Esophagus muscularis mucosa (tissue), 4 donors: Measurements from ENCODE around the gene HGS. TPM values are rescaled to one million over a fixed set of nuclear protein-coding genes. Genes with fewer than 3 reads are reported as not detected.

Experiments used
- DNase-seq: peaks from one replicate; pipeline ENCODE4 v3.0.0-alpha.2; 2017; ENCODE audit errors: extremely low spot score
- H3K27ac ChIP-seq, 4 donors: fragments of 200-600 bp; sonication (generic); replicated peaks in 1 of 4; 1 replicate in 3 of 4; 2 replicates in 1 of 4; pipeline ENCODE4 v1.5.1; 2016 to 2019; ENCODE audit warnings: mild to moderate bottlenecking in 1 of 4
- H3K27me3 ChIP-seq, 4 donors: fragments of 200-600 bp; sonication (generic); one replicate each; pipeline versions ENCODE4 v1.5.1 to v1.6.0; 2016 to 2019
- H3K36me3 ChIP-seq, 4 donors: fragments of 200-600 bp; sonication (generic); one replicate each; pipeline ENCODE4 v1.5.1; 2016 to 2019
- H3K4me1 ChIP-seq, 4 donors: fragments of 200-600 bp; sonication (generic); one replicate each; pipeline ENCODE4 v1.5.1; 2016 to 2019
- H3K4me3 ChIP-seq, 4 donors: fragments of 200-600 bp; sonication (generic); 1 replicate in 2 of 4; 2 replicates in 2 of 4; pipeline ENCODE4 v1.5.1; 2016 to 2019; ENCODE audit warnings: mild to moderate bottlenecking in 4 of 4, moderate library complexity in 1 of 4
- H3K9me3 ChIP-seq, 4 donors: fragments of 200-600 bp; sonication (generic); 1 replicate in 3 of 4; 2 replicates in 1 of 4; pipeline ENCODE4 v1.5.1; 2016 to 2019
- EP300 ChIP-seq: sonication (generic); formaldehyde crosslinking; IDR thresholded peaks from one replicate; pipeline ENCODE4 v1.6.1; 2017; ENCODE audit warnings: antibody characterized with exemption
- POLR2A ChIP-seq: fragments of 450-650 bp; IDR thresholded peaks from one replicate; pipeline ENCODE4 v1.6.1; 2017; ENCODE audit warnings: antibody characterized with exemption, moderate library complexity, mild to moderate bottlenecking, low read depth
- POLR2AphosphoS5 ChIP-seq, 2 donors: sonication (generic); formaldehyde crosslinking; IDR thresholded peaks; one replicate each; pipeline ENCODE4 v1.6.1; 2017; ENCODE audit warnings: antibody characterized with exemption in 2 of 2
- WGBS: methylation state at CpG from one replicate; pipeline ENCODE4 v1.1.5; 2018; 5-methylcytosine and 5-hydroxymethylcytosine counted together
- intact Hi-C: fragments of 100-400 bp; cut with DNase I; formaldehyde crosslinking; loops from one replicate; pipeline ENCODE4 v1.15.1; 2023
- total RNA-seq, 4 donors: library from RNA; depleted of rRNA; stranded (reverse); fragments of >200 nt; gene quantifications; one replicate each; pipeline versions ENCODE4 v1.1.0 to v1.2.1, GENCODE V29; 2016
- TF ChIP-seq, protein P1 (sequence below), 3 experiments: fragments of 200-600 bp in 2 of 3; fragments of 450-650 bp in 1 of 3; sonication (generic) in 2 of 3; IDR thresholded peaks; one replicate each; pipeline ENCODE4 v1.5.1; 2017 to 2019; ENCODE audit warnings: antibody characterized with exemption in 3 of 3, mild to moderate bottlenecking in 2 of 3, moderate library complexity in 1 of 3

Gene HGS
- total RNA-seq, 4 donors from 2014 or later = 47.8 to 99.1 (median 65.5) TPM

DNA sequence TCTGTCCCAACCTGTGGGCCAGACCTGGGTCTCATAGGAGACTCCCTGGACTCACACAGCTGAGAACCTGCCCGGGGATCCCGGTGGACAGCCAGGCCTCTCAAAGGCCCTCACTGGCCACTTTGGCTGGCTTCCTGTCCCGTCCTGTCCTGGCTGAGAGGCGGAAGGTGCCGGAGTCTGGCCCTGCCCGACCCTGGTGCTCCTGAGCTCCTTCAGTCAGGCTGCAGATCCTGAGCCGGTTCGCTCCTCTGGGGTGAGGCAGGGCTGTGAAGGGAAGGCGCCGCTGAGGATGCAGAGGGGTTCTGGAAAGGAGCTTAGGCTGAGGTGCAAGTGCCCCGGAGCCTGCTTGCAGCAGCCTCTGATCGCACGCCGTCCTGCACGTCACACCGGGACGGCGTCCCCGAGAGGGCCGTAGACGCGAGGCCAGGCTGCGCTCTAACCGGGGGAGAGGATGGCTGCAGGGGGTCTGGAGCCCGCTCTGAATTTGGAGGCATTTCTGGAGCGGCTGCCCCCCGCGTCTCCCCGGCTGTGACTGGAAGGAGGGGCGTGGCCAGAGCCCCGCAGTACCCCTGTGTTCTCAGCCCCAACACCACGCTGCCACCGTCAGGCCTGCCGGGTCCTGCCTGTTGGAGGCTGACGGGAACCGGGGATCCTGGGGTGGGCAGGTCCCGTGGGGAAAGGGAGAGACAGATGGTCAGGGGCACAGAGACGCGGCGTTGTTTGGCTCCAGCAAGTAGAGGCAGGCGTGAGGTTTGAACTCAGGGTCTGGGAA is 4.1 kb downstream of the HGS start:
- no peak for DNase-seq
- H3K9me3 ChIP-seq = no peaks in the 10 kb centered on the region
- 90% methylated on average over 41 of the region's 41 CpGs for WGBS
- H3K36me3 ChIP-seq = peaks cover 54 to 79% (median 76%) of the 10 kb centered on the region in 4 donors
- TF ChIP-seq POLR2A = no peak
- no peak overlapping the region for H3K4me3 ChIP-seq
- intact Hi-C loops = no loop called here
- no peak overlapping the region for H3K27ac ChIP-seq
- peaks cover 15 to 30% (median 24%) of the 10 kb centered on the region in 4 donors for H3K4me1 ChIP-seq
- no peaks in the 10 kb centered on the region for H3K27me3 ChIP-seq

DNA sequence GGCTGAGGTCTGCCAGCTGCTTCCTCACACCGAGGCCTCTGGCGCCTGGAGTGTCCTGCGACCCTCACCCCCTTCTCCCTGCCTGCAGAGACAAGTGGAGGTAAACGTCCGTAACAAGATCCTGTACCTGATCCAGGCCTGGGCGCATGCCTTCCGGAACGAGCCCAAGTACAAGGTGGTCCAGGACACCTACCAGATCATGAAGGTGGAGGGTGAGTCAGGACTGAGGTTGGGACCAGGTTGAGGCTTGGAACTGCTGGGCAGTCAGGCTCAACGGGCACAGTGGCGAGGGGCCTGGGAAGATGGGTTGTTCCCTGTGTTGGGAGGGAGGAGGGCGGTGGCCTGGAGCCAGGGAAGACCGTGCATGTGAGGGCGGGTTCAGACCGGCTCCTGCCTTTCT is 4.8 kb downstream of the HGS start:
- no peak for DNase-seq
- Histone ChIP-seq H3K9me3 (no peaks in the 10 kb centered on the region), H3K4me3 (no peak overlapping the region), H3K4me1 (peaks cover 15 to 27% (median 22%) of the 10 kb centered on the region in 4 donors), H3K27ac (no peak overlapping the region), H3K36me3 (peaks cover 59 to 86% (median 82%) of the 10 kb centered on the region in 4 donors), H3K27me3 (no peaks in the 10 kb centered on the region)
- 78% methylated on average over 9 of the region's 14 CpGs for WGBS
- no peak for TF ChIP-seq POLR2AphosphoS5 (IDR thresholded peaks at IDR 0.05)
- no peak for TF ChIP-seq EP300
- TF ChIP-seq, protein P1, sequence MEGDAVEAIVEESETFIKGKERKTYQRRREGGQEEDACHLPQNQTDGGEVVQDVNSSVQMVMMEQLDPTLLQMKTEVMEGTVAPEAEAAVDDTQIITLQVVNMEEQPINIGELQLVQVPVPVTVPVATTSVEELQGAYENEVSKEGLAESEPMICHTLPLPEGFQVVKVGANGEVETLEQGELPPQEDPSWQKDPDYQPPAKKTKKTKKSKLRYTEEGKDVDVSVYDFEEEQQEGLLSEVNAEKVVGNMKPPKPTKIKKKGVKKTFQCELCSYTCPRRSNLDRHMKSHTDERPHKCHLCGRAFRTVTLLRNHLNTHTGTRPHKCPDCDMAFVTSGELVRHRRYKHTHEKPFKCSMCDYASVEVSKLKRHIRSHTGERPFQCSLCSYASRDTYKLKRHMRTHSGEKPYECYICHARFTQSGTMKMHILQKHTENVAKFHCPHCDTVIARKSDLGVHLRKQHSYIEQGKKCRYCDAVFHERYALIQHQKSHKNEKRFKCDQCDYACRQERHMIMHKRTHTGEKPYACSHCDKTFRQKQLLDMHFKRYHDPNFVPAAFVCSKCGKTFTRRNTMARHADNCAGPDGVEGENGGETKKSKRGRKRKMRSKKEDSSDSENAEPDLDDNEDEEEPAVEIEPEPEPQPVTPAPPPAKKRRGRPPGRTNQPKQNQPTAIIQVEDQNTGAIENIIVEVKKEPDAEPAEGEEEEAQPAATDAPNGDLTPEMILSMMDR (IDR thresholded peaks at IDR 0.05) = no peak
- TF ChIP-seq POLR2A = no peak
- intact Hi-C loops = no loop called here

DNA sequence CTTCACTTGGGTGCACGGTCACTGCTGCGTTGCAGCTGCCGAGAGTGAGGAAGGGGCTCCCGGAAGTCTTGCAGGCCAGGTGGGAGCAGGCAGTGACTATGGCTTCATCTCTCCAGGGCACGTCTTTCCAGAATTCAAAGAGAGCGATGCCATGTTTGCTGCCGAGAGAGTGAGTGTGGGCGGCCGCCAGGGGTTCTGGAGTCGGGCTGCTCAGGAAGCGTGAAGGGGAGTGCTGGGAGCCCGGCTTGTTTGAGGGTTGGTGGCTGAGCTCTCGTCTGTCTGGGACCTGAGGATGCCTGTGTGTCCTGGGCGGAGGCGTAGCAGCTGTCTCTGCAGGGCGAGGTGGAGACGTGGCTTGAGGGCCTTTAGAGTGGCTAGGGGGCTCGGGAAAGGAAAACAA is 6.3 kb downstream of the HGS start:
- Histone ChIP-seq H3K9me3 (no peaks in the 10 kb centered on the region), H3K36me3 (peaks cover 74 to 100% (median 97%) of the 10 kb centered on the region in 4 donors), H3K4me1 (peaks cover 8 to 18% (median 13%) of the 10 kb centered on the region in 4 donors), H3K27me3 (no peaks in the 10 kb centered on the region), H3K4me3 (no peak overlapping the region), H3K27ac (no peak overlapping the region)
- no peak for TF ChIP-seq POLR2A
- no peak for TF ChIP-seq POLR2AphosphoS5 (IDR thresholded peaks at IDR 0.05)
- no peak for TF ChIP-seq EP300
- TF ChIP-seq, protein P1 (IDR thresholded peaks at IDR 0.05) = no peak
- intact Hi-C loops = no loop called here
- no peak for DNase-seq
- WGBS = 90% methylated on average over 18 of the region's 18 CpGs

DNA sequence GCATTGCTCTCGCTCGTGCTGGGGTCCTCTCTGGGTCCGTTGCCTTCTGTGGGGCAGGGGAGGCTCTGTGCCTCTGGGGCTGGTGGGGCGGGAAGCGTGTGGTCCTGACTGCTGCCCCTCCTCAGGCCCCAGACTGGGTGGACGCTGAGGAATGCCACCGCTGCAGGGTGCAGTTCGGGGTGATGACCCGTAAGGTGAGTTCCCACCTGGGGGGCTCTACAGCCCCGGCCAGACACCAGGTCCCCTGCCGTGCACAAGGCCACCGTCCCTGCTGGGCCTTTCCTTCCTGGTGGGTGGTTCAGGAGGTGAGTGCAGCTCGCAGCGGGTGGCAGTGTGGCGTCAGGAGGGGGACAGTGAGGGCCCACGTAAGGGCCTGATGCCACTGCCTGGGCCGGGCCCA is 6.7 kb downstream of the HGS start:
- WGBS = 84% methylated on average over 7 of the region's 17 CpGs
- intact Hi-C loops = no loop called here
- DNase-seq = no peak
- Histone ChIP-seq H3K36me3 (peaks cover 78 to 100% (median 100%) of the 10 kb centered on the region in 4 donors), H3K27me3 (no peaks in the 10 kb centered on the region), H3K4me1 (peaks cover 3 to 13% (median 8%) of the 10 kb centered on the region in 4 donors), H3K9me3 (no peaks in the 10 kb centered on the region), H3K4me3 (no peak overlapping the region), H3K27ac (no peak overlapping the region)
- TF ChIP-seq POLR2AphosphoS5 (IDR thresholded peaks at IDR 0.05) = no peak
- TF ChIP-seq EP300 = no peak
- TF ChIP-seq, protein P1 (IDR thresholded peaks at IDR 0.05) = no peak
- no peak for TF ChIP-seq POLR2A

DNA sequence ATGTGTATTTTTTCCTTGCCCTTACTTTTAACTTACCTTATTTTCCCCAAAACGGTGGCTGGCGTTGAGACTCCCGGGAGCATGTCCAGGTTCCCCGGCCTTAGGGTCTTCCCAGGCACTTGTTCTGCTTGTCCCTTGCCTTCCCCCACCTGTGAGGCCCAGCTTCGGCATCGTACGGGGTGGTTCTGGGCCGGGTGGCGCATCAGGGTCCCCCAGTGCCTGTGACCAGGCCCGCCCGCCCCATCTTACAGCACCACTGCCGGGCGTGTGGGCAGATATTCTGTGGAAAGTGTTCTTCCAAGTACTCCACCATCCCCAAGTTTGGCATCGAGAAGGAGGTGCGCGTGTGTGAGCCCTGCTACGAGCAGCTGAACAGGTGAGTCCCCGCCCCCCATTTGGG is 7.4 kb downstream of the HGS start:
- Histone ChIP-seq H3K27me3 (no peaks in the 10 kb centered on the region), H3K36me3 (peaks cover 84 to 100% (median 100%) of the 10 kb centered on the region in 4 donors), H3K4me3 (no peak overlapping the region), H3K9me3 (no peaks in the 10 kb centered on the region), H3K4me1 (peaks cover 0 to 6% (median 2%) of the 10 kb centered on the region in 4 donors), H3K27ac (no peak overlapping the region)
- no peak for TF ChIP-seq POLR2A
- TF ChIP-seq EP300 = no peak
- TF ChIP-seq POLR2AphosphoS5 (IDR thresholded peaks at IDR 0.05) = no peak
- TF ChIP-seq, protein P1 (IDR thresholded peaks at IDR 0.05) = no peak
- intact Hi-C loops = no loop called here
- WGBS = 96% methylated on average over 13 of the region's 18 CpGs
- DNase-seq = no peak
